AG04450 (cell line): ENCODE results near the gene GTSE1. TPM values are rescaled to one million over a fixed set of nuclear protein-coding genes. Genes with fewer than 3 reads are reported as not detected.

Experiments used
- CTCF ChIA-PET: fragments of 300-600, 350-600 bp; formaldehyde crosslinking; extraction: SDS; loops from one replicate; lab custom pipeline; 2022; ENCODE audit warnings: antibody characterized with exemption, inconsistent platforms; lab: Charles Lee
- POLR2A ChIA-PET: fragments of 350-600 bp; formaldehyde crosslinking; extraction: SDS; loops from one replicate; lab custom pipeline; 2021; ENCODE audit warnings: antibody characterized with exemption, inconsistent platforms; lab: Yijun Ruan, JAX
- DNase-seq: peaks from one replicate; pipeline ENCODE4 v3.0.0-alpha.2; 2011; ENCODE audit warnings: low read depth, low spot score
- H3K27ac ChIP-seq: one replicate; pipeline ENCODE4 v1.5.1; 2012; ENCODE audit warnings: low read depth, low read length, control low read depth
- H3K27me3 ChIP-seq: one replicate; pipeline ENCODE4 v1.6.0; 2012; ENCODE audit warnings: low read length; ENCODE audit not compliant: control insufficient read depth, insufficient read depth
- H3K4me3 ChIP-seq: 2 replicates; pipeline ENCODE4 v1.5.1; 2011; ENCODE audit warnings: mild to moderate bottlenecking, low read depth, low read length, control low read depth
- H3K9me3 ChIP-seq: 2 replicates; pipeline ENCODE4 v1.5.1; 2012; ENCODE audit warnings: low read length; ENCODE audit not compliant: control insufficient read depth, insufficient read depth
- CTCF ChIP-seq: IDR thresholded peaks from 2 replicates; pipeline ENCODE4 v1.5.1; 2011; ENCODE audit warnings: low read depth, low read length, control low read depth, inconsistent platforms
- polyA plus RNA-seq: library from polyadenylated mRNA; depleted of rRNA; stranded (reverse); fragments of >200 nt; gene quantifications from 2 replicates; pipeline ENCODE4 v1.2.3, GENCODE V29; 2011

The GTSE1 gene
- polyA plus RNA-seq, 1 experiment: 4.0 TPM

DNA sequence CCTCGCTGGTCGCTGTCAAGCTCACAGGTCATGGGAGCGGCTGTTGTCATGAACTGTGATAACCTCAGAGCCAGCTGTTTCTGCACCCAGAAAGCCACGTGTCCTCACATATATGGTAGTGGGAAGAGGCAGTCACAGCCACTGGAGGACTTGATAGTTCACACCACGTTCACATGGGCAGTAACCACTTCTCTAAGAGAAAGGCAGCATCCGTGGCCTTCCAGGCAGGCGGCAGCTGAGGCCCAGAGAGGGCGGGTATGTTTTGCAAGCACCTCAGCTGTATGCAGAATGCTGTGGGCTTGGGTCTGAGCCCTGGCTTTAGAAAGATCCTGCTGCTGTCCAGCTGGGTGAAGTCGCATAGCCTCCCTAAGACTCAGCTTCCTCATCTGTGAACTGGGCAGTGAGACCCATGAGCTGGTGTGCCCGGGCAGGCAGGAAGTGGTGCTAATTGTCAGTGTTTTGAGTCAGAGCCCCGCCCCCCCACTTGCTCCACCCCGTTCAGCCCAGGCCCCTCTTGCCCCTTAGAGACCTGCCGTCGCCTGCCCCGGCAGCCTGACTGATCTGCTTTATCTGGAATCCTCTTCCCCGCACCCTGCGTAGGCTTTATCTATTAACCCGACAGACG is 15.6 kb upstream of the GTSE1 start:
- Histone ChIP-seq H3K27ac (no peak overlapping the region), H3K9me3 (no peaks in the 10 kb centered on the region), H3K27me3 (no peaks in the 10 kb centered on the region), H3K4me3 (no peak overlapping the region)
- ChIA-PET POLR2A (no interaction called here), CTCF (no interaction called here)
- TF ChIP-seq CTCF: no peak
- no peak for DNase-seq

- DNase-seq: no peak
- TF ChIP-seq CTCF: no peak
- H3K27me3 ChIP-seq: no peaks in the 10 kb centered on the region
- no peaks in the 10 kb centered on the region for H3K9me3 ChIP-seq
- ChIA-PET POLR2A (no interaction called here), CTCF (no interaction called here)
- H3K4me3 ChIP-seq: no peak overlapping the region
- H3K27ac ChIP-seq: no peak overlapping the region
These were observed 14.6 kb upstream of the GTSE1 start for GRCh38 chr22:46281866-46282678.

- Histone ChIP-seq H3K4me3 (no peak overlapping the region), H3K27ac (no peak overlapping the region), H3K27me3 (no peaks in the 10 kb centered on the region), H3K9me3 (no peaks in the 10 kb centered on the region; the same call in 1 of the 2 replicates)
- POLR2A ChIA-PET: interaction anchor here (1.0 kb wide), 1 partner anchor 18 kb away, joined by 3 read pairs; the partner anchor contains the start of gene TTC38
- no peak for DNase-seq
- CTCF ChIA-PET: no interaction called here
- no peak for TF ChIP-seq CTCF
These were observed 10.7 kb upstream of the GTSE1 start for GRCh38 chr22:46286006-46286405.

GRCh38 chr22:46286941-46287872 is 9.5 kb upstream of the GTSE1 start:
- POLR2A ChIA-PET: no interaction called here
- Histone ChIP-seq H3K9me3 (peaks cover 7% of the 10 kb centered on the region), H3K27me3 (no peaks in the 10 kb centered on the region), H3K4me3 (no peak overlapping the region), H3K27ac (no peak overlapping the region)
- TF ChIP-seq CTCF: no peak
- DNase-seq: no peak
- CTCF ChIA-PET: no interaction called here
